Bronchial epithelial cell (primary cell): ENCODE data around the gene TMEM94. TPM values are rescaled to one million over a fixed set of nuclear protein-coding genes. Genes with fewer than 3 reads are reported as not detected.
"Not testable (repeated sequence)": the region's sequence is repeated elsewhere in the genome, so short reads cannot be mapped to it uniquely, and the experiment has no call there.

Experiments used
- DNase-seq: peaks from one replicate; pipeline ENCODE4 v3.0.0-alpha.2; 2010; ENCODE audit warnings: low read depth
- FAIRE-seq: peaks from 2 replicates; lab custom pipeline; 2011; peaks lifted over from hg19 to GRCh38; lab: Jason Lieb, UNC
- H3K27me3 ChIP-seq: 2 replicates; pipeline ENCODE4 v1.5.1; 2011; ENCODE audit warnings: low read length; ENCODE audit not compliant: control insufficient read depth, insufficient read depth
- H3K36me3 ChIP-seq: 2 replicates; pipeline ENCODE4 v1.5.1; 2011; ENCODE audit warnings: low read length; ENCODE audit not compliant: control insufficient read depth, insufficient read depth
- H3K4me3 ChIP-seq: 2 replicates; pipeline ENCODE4 v1.5.1; 2011; ENCODE audit warnings: mild to moderate bottlenecking, low read depth, low read length, control low read depth
- CTCF ChIP-seq: IDR thresholded peaks from 2 replicates; pipeline ENCODE4 v1.5.1; 2011; ENCODE audit warnings: mild to moderate bottlenecking, moderate library complexity, low read length, control low read depth, inconsistent platforms; ENCODE audit not compliant: insufficient read depth, severe bottlenecking
- total RNA-seq: library from RNA; depleted of rRNA; stranded (reverse); fragments of >200 nt; gene quantifications from 2 replicates; pipeline ENCODE4 v1.2.1, GENCODE V29; 2014

Gene TMEM94
- total RNA-seq, 1 donor from 2014 or later: 13.7 TPM

- FAIRE-seq (no peak), DNase-seq (peak; percentile 51)
- Histone ChIP-seq H3K27me3 (no peaks in the 10 kb centered on the region), H3K36me3 (no peaks in the 10 kb centered on the region), H3K4me3 (no peak overlapping the region)
- no peak for TF ChIP-seq CTCF
Measured at GRCh38 chr17:75442168-75443103, 14.0 kb upstream of the TMEM94 start.

- Histone ChIP-seq H3K27me3 (no peaks in the 10 kb centered on the region), H3K4me3 (no peak overlapping the region), H3K36me3 (no peaks in the 10 kb centered on the region)
- TF ChIP-seq CTCF: no peak
- FAIRE-seq (no peak), DNase-seq (no peak)
Measured at GRCh38 chr17:75445296-75445695, 11.1 kb upstream of the TMEM94 start.

GRCh38 chr17:75445896-75446295 is 10.5 kb upstream of the TMEM94 start:
- not testable (repeated sequence) for DNase-seq, H3K27me3 ChIP-seq, H3K4me3 ChIP-seq, H3K36me3 ChIP-seq, FAIRE-seq

GRCh38 chr17:75447951-75448856 is 8.2 kb upstream of the TMEM94 start:
- Histone ChIP-seq H3K36me3 (no peaks in the 10 kb centered on the region), H3K4me3 (no peak overlapping the region), H3K27me3 (no peaks in the 10 kb centered on the region)
- DNase-seq (no peak), FAIRE-seq (no peak)
- TF ChIP-seq CTCF: no peak

- no peak for DNase-seq
- Histone ChIP-seq H3K27me3 (no peaks in the 10 kb centered on the region), H3K4me3 (no peak overlapping the region), H3K36me3 (no peaks in the 10 kb centered on the region)
- FAIRE-seq: no peak
- no peak for TF ChIP-seq CTCF
Measured at GRCh38 chr17:75450270-75450669, 6.2 kb upstream of the TMEM94 start.

GRCh38 chr17:75454193-75454592 is 2.2 kb upstream of the TMEM94 start:
- Histone ChIP-seq H3K4me3 (no peak overlapping the region), H3K36me3 (no peaks in the 10 kb centered on the region), H3K27me3 (no peaks in the 10 kb centered on the region)
- DNase-seq: peak; percentile 62
- no peak for TF ChIP-seq CTCF
- no peak for FAIRE-seq

- not testable (repeated sequence) for H3K4me3 ChIP-seq, H3K27me3 ChIP-seq, H3K36me3 ChIP-seq, DNase-seq, FAIRE-seq
Measured at GRCh38 chr17:75454672-75455071, 1.8 kb upstream of the TMEM94 start.
